Adrenal gland (tissue), 12 donors: ENCODE data around the gene COL4A1. TPM values are rescaled to one million over a fixed set of nuclear protein-coding genes. Genes with fewer than 3 reads are reported as not detected.

Experiments
- DNase-seq, 7 donors: peaks; one replicate each; pipeline ENCODE4 v3.0.0-alpha.2; 2019 to 2020
- H3K27ac ChIP-seq, 5 donors: fragments of 200-600 bp; sonication (generic) in 4 of 5; 1 replicate in 3 of 5; 2 replicates in 2 of 5; pipeline versions ENCODE4 v1.5.1 to v1.8.0; 2016 to 2020; ENCODE audit warnings: mild to moderate bottlenecking in 1 of 5
- H3K27me3 ChIP-seq: fragments of 200-600 bp; 2 replicates; pipeline ENCODE4 v1.8.0; 2021
- H3K36me3 ChIP-seq, 2 donors: fragments of 200-600 bp; replicated peaks in 1 of 2; 1 replicate in 1 of 2; 2 replicates in 1 of 2; pipeline versions ENCODE4 v1.5.1 to v1.8.0; 2018 to 2022
- H3K4me1 ChIP-seq, 2 donors: fragments of 200-600 bp; replicated peaks in 1 of 2; 1 replicate in 1 of 2; 2 replicates in 1 of 2; pipeline versions ENCODE4 v1.5.1 to v1.8.0; 2018 to 2021
- H3K4me3 ChIP-seq, 4 donors: fragments of 200-600 bp; sonication (generic) in 3 of 4; one replicate each; pipeline ENCODE4 v1.5.1; 2016 to 2018
- H3K9me3 ChIP-seq, 3 donors: fragments of 200-600 bp; sonication (generic) in 1 of 3; replicated peaks in 1 of 3; 1 replicate in 2 of 3; 2 replicates in 1 of 3; pipeline versions ENCODE4 v1.5.1 to v1.8.0; 2016 to 2021
- POLR2A ChIP-seq, 2 donors: fragments of 450-650 bp; IDR thresholded peaks; one replicate each; pipeline ENCODE4 v1.6.1; 2017; ENCODE audit warnings: antibody characterized with exemption in 2 of 2, mild to moderate bottlenecking in 2 of 2, moderate library complexity in 1 of 2
- WGBS, 4 donors: extraction: QIAGEN DNeasy Blood & Tissue Kit in 2 of 4; methylation state at CpG; one replicate each; pipeline versions ENCODE4 v1.1.5 to v1.1.7; 2013 to 2017; 5-methylcytosine and 5-hydroxymethylcytosine counted together
- intact Hi-C, 2 donors: fragments of 100-400 bp; cut with DNase I; formaldehyde crosslinking; loops; one replicate each; pipeline versions ENCODE4 v1.14.1 to v1.15.0; 2022 to 2023
- polyA plus RNA-seq, 3 donors: library from polyadenylated mRNA; stranded (reverse); fragments of 200-250 nt in 2 of 3; fragments of 350-450 nt in 1 of 3; fragmentation: Illumina TruSeq in 1 of 3; extraction: RNeasy Lipid Tissue Mini Kit (QIAGEN cat#74804) in 1 of 3; gene quantifications; one replicate each; pipeline ENCODE4 v1.2.3, GENCODE V29; 2013 to 2014
- total RNA-seq, 9 donors: library from RNA; depleted of rRNA in 4 of 9; stranded (reverse); fragments of >200 nt in 4 of 9; fragments of 120-200 nt in 1 of 9; fragmentation: NEBNext Ultra II Directional in 1 of 9; extraction: Animal tissue kit (Norgen Biotek cat#: 25700) in 1 of 9; gene quantifications; one replicate each; pipeline versions ENCODE4 v1.1.0 to v1.2.4, GENCODE V29; 2013 to 2023
- TF ChIP-seq, protein P1 (sequence below), 6 experiments: fragments of 450-650 bp in 4 of 6; fragments of 200-600 bp in 2 of 6; sonication (generic) in 1 of 6; IDR thresholded peaks; 1 replicate in 5 of 6; 2 replicates in 1 of 6; pipeline versions ENCODE4 v1.5.1 to v1.8.0; 2016 to 2021; ENCODE audit warnings: antibody characterized with exemption in 6 of 6, mild to moderate bottlenecking in 2 of 6, moderate library complexity in 1 of 6
- donor health status: healthy with polysubstance abuse.
- donor health status: Bipolar disorder and iron deficiency.
- donor health status: DM: yes; HTN: yes; CAD: no.
- donor health status: DM: no; HTN: no; CAD: no.
- donor health status: DM: no; HTN: no; CAD: no.
- donor health status: DM: yes; HTN: yes; CAD: no.

Gene COL4A1
- total and polyA plus RNA-seq, 12 donors = 62.4 to 364 (median 183) TPM

DNA sequence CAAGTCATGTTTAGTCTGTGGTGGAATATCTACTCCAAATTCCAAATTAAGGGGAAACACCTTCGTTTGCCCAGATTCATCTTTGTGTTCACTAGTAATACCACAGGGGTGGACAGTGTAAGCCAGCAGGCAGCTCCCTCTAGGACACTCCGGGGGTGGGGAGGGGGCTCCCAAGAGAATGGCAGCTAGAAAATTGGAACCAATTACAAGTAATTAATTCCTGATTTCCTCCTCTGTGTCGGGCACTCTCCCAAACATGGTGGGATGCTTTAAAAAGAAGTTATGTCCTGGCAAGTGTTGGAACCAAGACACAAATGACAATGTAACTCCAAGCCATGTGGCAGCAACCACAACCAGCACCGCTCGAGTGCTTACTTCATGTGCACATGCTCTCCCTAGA, 5.9 kb downstream of the COL4A1 start:
- Histone ChIP-seq H3K4me3 (no peak overlapping the region), H3K27ac (peak overlapping the region in 2 of 5 donors; percentile 40 to 89), H3K27me3 (no peaks in the 10 kb centered on the region), H3K9me3 (no peaks in the 10 kb centered on the region), H3K4me1 (peaks cover 0 to 11% of the 10 kb centered on the region in 2 donors), H3K36me3 (no peaks in the 10 kb centered on the region)
- WGBS, 4 donors = 56 to 61% (median 58%) methylated on average over 5 of the region's 5 CpGs
- TF ChIP-seq, protein P1, sequence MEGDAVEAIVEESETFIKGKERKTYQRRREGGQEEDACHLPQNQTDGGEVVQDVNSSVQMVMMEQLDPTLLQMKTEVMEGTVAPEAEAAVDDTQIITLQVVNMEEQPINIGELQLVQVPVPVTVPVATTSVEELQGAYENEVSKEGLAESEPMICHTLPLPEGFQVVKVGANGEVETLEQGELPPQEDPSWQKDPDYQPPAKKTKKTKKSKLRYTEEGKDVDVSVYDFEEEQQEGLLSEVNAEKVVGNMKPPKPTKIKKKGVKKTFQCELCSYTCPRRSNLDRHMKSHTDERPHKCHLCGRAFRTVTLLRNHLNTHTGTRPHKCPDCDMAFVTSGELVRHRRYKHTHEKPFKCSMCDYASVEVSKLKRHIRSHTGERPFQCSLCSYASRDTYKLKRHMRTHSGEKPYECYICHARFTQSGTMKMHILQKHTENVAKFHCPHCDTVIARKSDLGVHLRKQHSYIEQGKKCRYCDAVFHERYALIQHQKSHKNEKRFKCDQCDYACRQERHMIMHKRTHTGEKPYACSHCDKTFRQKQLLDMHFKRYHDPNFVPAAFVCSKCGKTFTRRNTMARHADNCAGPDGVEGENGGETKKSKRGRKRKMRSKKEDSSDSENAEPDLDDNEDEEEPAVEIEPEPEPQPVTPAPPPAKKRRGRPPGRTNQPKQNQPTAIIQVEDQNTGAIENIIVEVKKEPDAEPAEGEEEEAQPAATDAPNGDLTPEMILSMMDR (IDR thresholded peaks at IDR 0.05) = no peak
- no peak for TF ChIP-seq POLR2A (IDR thresholded peaks at IDR 0.05)
- peak in 1 of 7 donors; percentile 33 for DNase-seq
- intact Hi-C loops = loop anchor here in 1 of 2 donors (10.0 kb wide), 1 partner anchor 56 kb away; no protein-coding TSS in a partner anchor

- Histone ChIP-seq H3K4me1 (peaks cover 0 to 11% of the 10 kb centered on the region in 2 donors), H3K4me3 (no peak overlapping the region), H3K36me3 (no peaks in the 10 kb centered on the region), H3K27ac (peak overlapping the region in 2 of 5 donors; percentile 67 to 89), H3K9me3 (no peaks in the 10 kb centered on the region), H3K27me3 (no peaks in the 10 kb centered on the region)
- TF ChIP-seq, protein P1 (IDR thresholded peaks at IDR 0.05) = no peak
- TF ChIP-seq POLR2A (IDR thresholded peaks at IDR 0.05) = no peak
- peak in 1 of 7 donors; percentile 14 for DNase-seq
- intact Hi-C loops = loop anchor here in 1 of 2 donors (10.0 kb wide), 1 partner anchor 55 kb away; no protein-coding TSS in a partner anchor
- WGBS, 4 donors = 61 to 69% (median 66%) methylated on average over 3 of the region's 3 CpGs
Observed at GRCh38 chr13:110300090-110300815, 6.7 kb downstream of the COL4A1 start.

DNA sequence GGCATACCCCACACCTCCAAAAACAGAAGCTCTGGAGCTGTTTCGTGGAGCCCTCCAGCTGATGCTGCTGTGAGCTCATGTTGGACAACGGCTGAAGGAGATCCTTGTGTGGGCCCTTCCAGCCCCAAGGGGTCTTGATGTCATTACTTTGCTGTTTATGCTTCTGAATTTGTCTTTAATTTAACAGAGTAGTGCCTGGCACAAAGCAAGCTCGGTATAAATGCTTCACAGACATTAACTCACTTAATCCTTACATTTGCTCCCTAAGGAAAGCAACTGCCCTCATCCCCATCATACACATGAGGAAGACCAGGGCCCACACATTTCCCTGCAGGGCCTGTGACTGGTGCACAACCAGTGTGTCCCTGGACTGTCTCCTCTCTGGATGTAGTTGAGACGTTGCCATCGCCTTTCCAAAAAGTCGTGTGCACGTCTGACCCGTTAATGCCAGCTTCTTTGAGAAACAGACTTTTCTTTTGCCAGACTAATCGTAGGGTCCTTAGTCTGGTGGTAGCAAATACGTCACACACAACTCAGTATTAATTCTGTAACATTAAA, 7.6 kb downstream of the COL4A1 start:
- Histone ChIP-seq H3K9me3 (no peaks in the 10 kb centered on the region), H3K27ac (peak overlapping the region in 2 of 5 donors; percentile 67 to 84), H3K36me3 (no peaks in the 10 kb centered on the region), H3K4me3 (no peak overlapping the region), H3K4me1 (peaks cover 0 to 11% of the 10 kb centered on the region in 2 donors), H3K27me3 (no peaks in the 10 kb centered on the region)
- WGBS, 4 donors = 58 to 69% (median 64%) methylated on average over 10 of the region's 10 CpGs
- intact Hi-C loops = no loop called here
- TF ChIP-seq, protein P1 (IDR thresholded peaks at IDR 0.05) = no peak
- no peak for TF ChIP-seq POLR2A (IDR thresholded peaks at IDR 0.05)
- peak in 1 of 7 donors; percentile 37 for DNase-seq

DNA sequence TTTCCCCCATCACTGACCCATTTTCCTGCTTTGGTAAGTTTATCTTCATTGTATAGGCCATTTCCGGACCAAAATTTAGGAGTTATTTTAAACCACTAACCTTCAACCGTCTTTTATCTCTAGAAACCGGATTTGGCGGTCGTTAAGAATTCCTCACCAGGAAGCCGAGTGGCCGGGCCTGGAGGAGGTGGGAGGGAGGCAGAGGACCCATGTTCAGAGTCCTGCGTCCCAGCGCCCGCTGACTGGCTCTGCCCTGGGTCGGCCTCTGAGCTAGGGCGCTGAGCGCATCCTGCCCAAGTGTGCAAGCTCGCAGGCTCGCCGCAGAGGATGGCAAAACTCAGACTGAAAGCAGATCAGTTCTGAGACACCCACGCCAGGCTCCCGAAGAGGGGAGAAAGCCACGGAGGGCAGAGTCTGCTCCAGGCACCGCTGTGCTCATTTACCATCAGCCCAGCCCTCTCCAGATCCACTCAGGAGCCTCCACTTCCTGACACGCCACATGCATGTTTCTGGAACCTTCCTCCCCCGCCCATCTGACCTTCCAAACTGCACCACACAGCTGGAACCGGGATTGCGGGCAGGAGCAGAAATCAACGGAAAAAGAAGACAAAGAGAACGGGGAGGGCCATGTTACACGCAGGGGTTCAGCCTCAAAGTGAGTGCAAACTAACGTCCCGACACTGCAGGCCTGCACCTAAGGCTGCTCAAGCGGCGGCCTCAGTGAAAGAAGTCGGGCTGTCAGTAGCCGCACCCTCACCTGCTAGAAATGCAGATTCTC, 8.3 kb downstream of the COL4A1 start:
- peaks cover 0 to 8% of the 10 kb centered on the region in 2 donors for H3K4me1 ChIP-seq

More for the DNA sequence above, 8.3 kb downstream of the COL4A1 start:
- WGBS, 4 donors = 48 to 56% (median 52%) methylated on average over 20 to 33 of the region's 33 CpGs
- Histone ChIP-seq H3K36me3 (no peaks in the 10 kb centered on the region), H3K27ac (peak overlapping the region in 4 of 5 donors; percentile 9 to 84 (median 55)), H3K27me3 (no peaks in the 10 kb centered on the region), H3K4me3 (no peak overlapping the region), H3K9me3 (no peaks in the 10 kb centered on the region)
- TF ChIP-seq, protein P1 (IDR thresholded peaks at IDR 0.05) = no peak
- no peak for TF ChIP-seq POLR2A (IDR thresholded peaks at IDR 0.05)
- DNase-seq = peak in 4 of 7 donors; percentile 41 to 72 (median 54)
- intact Hi-C loops = no loop called here
